A673 (cell line): ENCODE results near the gene NEK7. TPM values are rescaled to one million over a fixed set of nuclear protein-coding genes. Genes with fewer than 3 reads are reported as not detected.

Experiments used
- BruUV-seq: library from RNA; stranded (reverse); fragments of 400-500 nt; replicated peaks from 2 replicates; lab custom pipeline; 2021; lab: Mats Ljungman, UMichigan
- CTCF ChIA-PET: fragments of 300-600 bp; sonication (Branson Sonifier 250); formaldehyde crosslinking; loops from one replicate; lab custom pipeline; 2022; ENCODE audit warnings: antibody characterized with exemption; lab: Charles Lee
- POLR2A ChIA-PET: fragments of 300-600 bp; sonication (Branson Sonifier 250); formaldehyde crosslinking; loops from one replicate; lab custom pipeline; 2022; ENCODE audit warnings: antibody characterized with exemption; ENCODE audit not compliant: low non-redundant PET; lab: Charles Lee
- DNase-seq: peaks from one replicate; pipeline ENCODE4 v3.0.0-alpha.2; 2015; ENCODE audit warnings: low spot score
- H3K27ac ChIP-seq: fragments of 200-600 bp; sonication (generic); 2 replicates; pipeline ENCODE4 v1.5.1; 2016; ENCODE audit warnings: mixed run types, low read depth, mild to moderate bottlenecking, mixed read lengths, antibody characterized with exemption, low read length; ENCODE audit not compliant: poor library complexity, severe bottlenecking
- H3K27me3 ChIP-seq: fragments of 200-600 bp; sonication (generic); replicated peaks from 2 replicates; pipeline ENCODE4 v1.6.1; 2017; ENCODE audit warnings: mixed run types, low read depth, mild to moderate bottlenecking, mixed read lengths, antibody characterized with exemption, low read length; ENCODE audit not compliant: insufficient read depth, poor library complexity
- H3K36me3 ChIP-seq: fragments of 200-600 bp; sonication (generic); 2 replicates; pipeline ENCODE4 v1.6.1; 2016; ENCODE audit warnings: mixed run types, mild to moderate bottlenecking, mixed read lengths, antibody characterized with exemption, low read length; ENCODE audit not compliant: insufficient read depth, poor library complexity, severe bottlenecking
- H3K4me1 ChIP-seq: fragments of 200-600 bp; sonication (generic); 2 replicates; pipeline ENCODE4 v1.6.1; 2017; ENCODE audit warnings: mixed run types, mild to moderate bottlenecking, mixed read lengths, antibody characterized with exemption, low read length; ENCODE audit not compliant: insufficient read depth, poor library complexity, severe bottlenecking
- H3K4me3 ChIP-seq: fragments of 200-600 bp; sonication (generic); 2 replicates; pipeline ENCODE4 v1.5.1; 2016; ENCODE audit warnings: low read depth, mixed run types, mild to moderate bottlenecking, mixed read lengths, low read length; ENCODE audit not compliant: poor library complexity, severe bottlenecking
- H3K9me3 ChIP-seq: fragments of 200-600 bp; sonication (generic); 2 replicates; pipeline ENCODE4 v1.6.1; 2016; ENCODE audit warnings: mixed run types, low read depth, mild to moderate bottlenecking, mixed read lengths, antibody characterized with exemption, low read length; ENCODE audit not compliant: poor library complexity, severe bottlenecking
- EZH2 ChIP-seq: fragments of 200-600 bp; sonication (generic); IDR thresholded peaks from 2 replicates; pipeline ENCODE4 v1.6.1; 2017; ENCODE audit warnings: borderline replicate concordance, low read depth, mild to moderate bottlenecking, mixed read lengths, antibody characterized with exemption, low read length; ENCODE audit not compliant: poor library complexity, severe bottlenecking
- intact Hi-C: fragments of 100-400 bp; cut with micrococcal nuclease; formaldehyde crosslinking; loops from one replicate; pipeline ENCODE4 v1.10.0; 2022; ENCODE audit not compliant: unreplicated experiment
- total RNA-seq: library from RNA; stranded (reverse); gene quantifications from 2 replicates; pipeline ENCODE4 v1.2.3, GENCODE V29; 2021
- TF ChIP-seq, protein P1 (sequence below): fragments of 300-800, 200-600 bp; sonication (generic); conservative IDR thresholded peaks from 2 replicates; pipeline ENCODE4 v1.5.1; 2017; ENCODE audit warnings: low read depth, mild to moderate bottlenecking, antibody characterized with exemption, low read length, moderate library complexity, mixed read lengths

The NEK7 gene
- total RNA-seq, 1 experiment from 2014 or later: 18.6 TPM

DNA sequence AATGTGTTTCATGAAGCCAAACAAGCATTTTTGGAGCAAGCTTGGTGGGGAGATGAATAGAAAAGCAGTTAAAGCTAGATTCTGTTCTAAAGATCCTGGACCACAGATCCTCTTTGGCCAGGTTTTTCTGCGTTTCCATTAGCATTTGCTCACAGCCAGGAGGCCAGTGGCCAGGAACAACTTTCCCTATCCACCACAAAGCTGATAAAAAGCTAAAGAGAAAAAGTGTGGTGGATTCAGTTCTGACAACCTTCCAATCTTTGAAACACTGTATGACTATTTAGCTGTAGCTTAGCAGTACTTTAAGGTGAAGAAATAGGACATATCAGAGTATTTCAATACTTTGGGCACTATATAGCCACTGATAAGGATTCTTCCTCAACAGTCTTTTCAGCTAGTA, 3.0 kb upstream of the NEK7 start:
- ChIA-PET POLR2A (no interaction called here), CTCF (no interaction called here)
- Histone ChIP-seq H3K9me3 (no peaks in the 10 kb centered on the region), H3K27ac (no peak overlapping the region), H3K27me3 (no peaks in the 10 kb centered on the region), H3K36me3 (no peaks in the 10 kb centered on the region), H3K4me3 (no peak overlapping the region), H3K4me1 (peaks cover 36% of the 10 kb centered on the region)
- intact Hi-C loops: no loop called here
- TF ChIP-seq EZH2: no peak
- TF ChIP-seq, protein P1, sequence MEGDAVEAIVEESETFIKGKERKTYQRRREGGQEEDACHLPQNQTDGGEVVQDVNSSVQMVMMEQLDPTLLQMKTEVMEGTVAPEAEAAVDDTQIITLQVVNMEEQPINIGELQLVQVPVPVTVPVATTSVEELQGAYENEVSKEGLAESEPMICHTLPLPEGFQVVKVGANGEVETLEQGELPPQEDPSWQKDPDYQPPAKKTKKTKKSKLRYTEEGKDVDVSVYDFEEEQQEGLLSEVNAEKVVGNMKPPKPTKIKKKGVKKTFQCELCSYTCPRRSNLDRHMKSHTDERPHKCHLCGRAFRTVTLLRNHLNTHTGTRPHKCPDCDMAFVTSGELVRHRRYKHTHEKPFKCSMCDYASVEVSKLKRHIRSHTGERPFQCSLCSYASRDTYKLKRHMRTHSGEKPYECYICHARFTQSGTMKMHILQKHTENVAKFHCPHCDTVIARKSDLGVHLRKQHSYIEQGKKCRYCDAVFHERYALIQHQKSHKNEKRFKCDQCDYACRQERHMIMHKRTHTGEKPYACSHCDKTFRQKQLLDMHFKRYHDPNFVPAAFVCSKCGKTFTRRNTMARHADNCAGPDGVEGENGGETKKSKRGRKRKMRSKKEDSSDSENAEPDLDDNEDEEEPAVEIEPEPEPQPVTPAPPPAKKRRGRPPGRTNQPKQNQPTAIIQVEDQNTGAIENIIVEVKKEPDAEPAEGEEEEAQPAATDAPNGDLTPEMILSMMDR: no peak
- no TSS peak for BruUV-seq
- no peak for DNase-seq

DNA sequence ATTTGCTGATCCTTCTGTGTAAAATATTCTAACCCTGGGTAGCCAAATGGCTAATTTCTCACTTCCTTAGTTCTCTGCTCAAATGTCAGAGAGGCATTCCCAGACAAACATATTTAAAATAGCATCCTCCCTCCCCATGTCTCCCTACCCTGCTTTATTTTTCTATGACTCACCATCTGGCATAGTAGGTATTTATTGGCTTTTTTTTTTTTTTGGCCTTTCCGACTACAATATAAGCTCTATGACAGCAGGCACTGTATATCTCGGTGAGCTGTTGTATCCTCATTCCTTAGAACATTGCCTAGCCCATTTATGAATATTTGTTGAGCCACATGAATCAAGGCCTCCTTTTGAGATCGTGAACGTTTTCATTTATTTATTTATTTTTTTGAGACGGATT, 1.5 kb upstream of the NEK7 start:
- intact Hi-C loops: loop anchor here (5.0 kb wide), 2 partner anchors 117 to 532 kb away; no protein-coding TSS in a partner anchor
- DNase-seq: peak; percentile 53
- CTCF ChIA-PET: interaction anchor here (0.6 to 0.7 kb wide), 2 partner anchors 37 to 929 kb away, joined by 3 to 5 read pairs; no protein-coding TSS in a partner anchor
- Histone ChIP-seq H3K27me3 (no peaks in the 10 kb centered on the region), H3K9me3 (no peaks in the 10 kb centered on the region), H3K4me3 (no peak overlapping the region), H3K27ac (no peak overlapping the region), H3K4me1 (peaks cover 33% of the 10 kb centered on the region), H3K36me3 (no peaks in the 10 kb centered on the region)
- no TSS peak for BruUV-seq
- no peak for TF ChIP-seq EZH2
- TF ChIP-seq, protein P1: no peak
- POLR2A ChIA-PET: no interaction called here

DNA sequence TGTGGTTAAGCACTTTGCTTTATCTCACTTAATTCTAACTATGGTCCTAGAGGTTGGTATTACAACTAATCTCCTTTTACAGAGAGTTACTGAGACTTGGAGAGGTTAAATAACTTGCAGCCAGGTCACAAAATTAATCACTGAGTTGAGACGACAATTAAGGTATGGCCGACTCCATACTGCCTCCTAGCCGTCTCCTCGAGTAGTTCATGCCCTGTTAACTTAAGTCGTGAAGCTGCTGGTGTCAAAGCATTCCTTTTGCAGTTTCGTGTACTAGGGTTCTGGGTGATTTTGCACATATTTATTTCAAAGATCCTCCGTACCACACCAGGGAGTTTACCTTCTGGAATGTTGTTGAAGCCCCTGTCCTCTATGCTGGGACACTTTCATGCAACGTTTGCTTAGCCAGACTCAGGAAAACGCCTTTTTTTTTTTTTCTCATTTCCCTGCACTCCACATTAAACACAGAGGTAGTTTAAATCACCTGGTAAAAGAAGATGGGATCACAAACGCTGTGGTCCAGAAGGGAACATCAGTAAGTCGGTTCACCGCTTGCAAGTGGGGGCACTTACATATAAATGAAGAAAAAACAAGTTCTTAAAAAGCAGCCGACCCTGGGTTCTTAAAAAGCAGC, 570 bp upstream of the NEK7 start:
- no peak for TF ChIP-seq EZH2
- TF ChIP-seq, protein P1: peak; percentile 77
- TSS peak; percentile 36 for BruUV-seq
- Histone ChIP-seq H3K4me1 (peaks cover 42% of the 10 kb centered on the region), H3K9me3 (no peaks in the 10 kb centered on the region), H3K27me3 (no peaks in the 10 kb centered on the region), H3K36me3 (no peaks in the 10 kb centered on the region), H3K4me3 (peak overlapping the region; percentile 92), H3K27ac (peak overlapping the region; percentile 74)
- ChIA-PET CTCF (no interaction called here), POLR2A (no interaction called here)
- peak; percentile 78 for DNase-seq
- intact Hi-C loops: loop anchor here (5.0 kb wide), 2 partner anchors 116 to 531 kb away; no protein-coding TSS in a partner anchor
